GM10266 (cell line): ENCODE measurements around the gene SNCB.

ENCODE experiments used
- DNase-seq: peaks from one replicate; pipeline ENCODE4 v3.0.0; 2012; ENCODE audit errors: extremely low spot score
- TF ChIP-seq, protein P1 (sequence below): IDR thresholded peaks from 2 replicates; pipeline ENCODE4 v1.5.1; 2012; ENCODE audit warnings: mild to moderate bottlenecking, low read depth; ENCODE audit not compliant: control insufficient read depth, insufficient read depth; ENCODE audit errors: missing control alignments

The SNCB gene

DNA sequence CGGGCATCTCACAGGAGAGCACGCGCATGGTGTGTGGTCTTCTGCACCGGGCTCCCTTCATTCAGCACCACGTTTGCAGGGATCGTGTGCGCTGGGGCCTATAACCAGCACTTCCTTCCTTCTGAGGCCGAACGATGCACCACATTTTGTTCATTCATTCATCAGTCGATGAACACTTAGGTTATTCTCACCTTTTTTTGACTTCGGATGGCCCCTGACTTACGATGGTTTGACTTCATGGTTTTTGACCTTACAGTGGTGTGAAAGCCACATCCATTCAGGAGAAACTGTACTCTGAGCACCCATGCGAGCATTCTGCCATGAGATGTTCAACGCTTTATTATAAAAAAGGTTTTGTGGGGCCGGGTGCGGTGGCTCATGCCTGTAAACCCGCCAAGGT lies 44.5 kb upstream of the SNCB start:
- no peak for DNase-seq
- TF ChIP-seq, protein P1, sequence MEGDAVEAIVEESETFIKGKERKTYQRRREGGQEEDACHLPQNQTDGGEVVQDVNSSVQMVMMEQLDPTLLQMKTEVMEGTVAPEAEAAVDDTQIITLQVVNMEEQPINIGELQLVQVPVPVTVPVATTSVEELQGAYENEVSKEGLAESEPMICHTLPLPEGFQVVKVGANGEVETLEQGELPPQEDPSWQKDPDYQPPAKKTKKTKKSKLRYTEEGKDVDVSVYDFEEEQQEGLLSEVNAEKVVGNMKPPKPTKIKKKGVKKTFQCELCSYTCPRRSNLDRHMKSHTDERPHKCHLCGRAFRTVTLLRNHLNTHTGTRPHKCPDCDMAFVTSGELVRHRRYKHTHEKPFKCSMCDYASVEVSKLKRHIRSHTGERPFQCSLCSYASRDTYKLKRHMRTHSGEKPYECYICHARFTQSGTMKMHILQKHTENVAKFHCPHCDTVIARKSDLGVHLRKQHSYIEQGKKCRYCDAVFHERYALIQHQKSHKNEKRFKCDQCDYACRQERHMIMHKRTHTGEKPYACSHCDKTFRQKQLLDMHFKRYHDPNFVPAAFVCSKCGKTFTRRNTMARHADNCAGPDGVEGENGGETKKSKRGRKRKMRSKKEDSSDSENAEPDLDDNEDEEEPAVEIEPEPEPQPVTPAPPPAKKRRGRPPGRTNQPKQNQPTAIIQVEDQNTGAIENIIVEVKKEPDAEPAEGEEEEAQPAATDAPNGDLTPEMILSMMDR: no peak

DNA sequence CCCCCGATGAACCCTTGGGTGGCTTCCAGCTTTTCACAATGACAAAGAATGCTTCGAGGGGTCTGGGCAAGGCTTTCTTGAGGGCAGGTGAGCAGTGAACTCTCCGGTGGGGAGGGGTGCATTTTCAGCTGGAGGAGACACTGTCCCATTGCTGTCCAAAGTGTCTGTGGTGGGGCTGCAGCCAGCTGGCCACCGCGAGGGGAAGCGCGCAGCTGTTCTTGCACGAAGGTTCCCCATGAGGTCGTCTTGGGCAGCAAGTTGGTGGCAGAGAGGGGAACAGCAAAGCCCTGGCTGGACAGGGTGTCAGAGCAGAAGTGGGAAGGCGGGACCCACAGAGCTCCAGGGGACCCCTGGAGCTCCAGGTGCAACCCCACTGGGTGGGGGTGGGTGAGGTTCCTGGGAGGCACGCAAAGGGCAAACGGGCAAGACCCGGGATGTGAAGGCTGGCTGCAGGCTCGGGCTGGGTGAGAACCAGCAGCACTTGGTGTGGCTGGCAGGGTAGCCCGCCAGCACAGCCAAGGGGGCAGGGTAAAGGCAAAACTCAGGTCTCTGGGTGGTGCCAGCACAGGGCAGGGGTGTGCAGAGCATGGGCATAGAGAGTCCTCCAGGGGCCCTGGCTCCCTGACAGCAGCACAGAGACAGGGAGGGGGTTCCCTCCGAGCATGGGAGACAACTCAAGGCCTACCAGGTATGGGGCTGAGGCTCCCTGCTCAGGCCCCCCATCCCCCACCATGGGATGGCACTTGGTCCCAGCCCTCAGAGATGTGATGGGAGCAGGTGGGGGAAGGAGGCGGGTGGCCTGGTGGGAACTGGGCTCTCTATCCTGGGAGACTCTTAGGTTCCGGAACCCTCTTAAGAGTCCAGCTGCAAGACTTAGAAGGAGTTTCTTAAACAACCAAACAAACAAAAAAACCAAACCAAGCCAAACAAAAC lies 43.6 kb upstream of the SNCB start:
- no peak for DNase-seq
- TF ChIP-seq, protein P1: no peak

DNA sequence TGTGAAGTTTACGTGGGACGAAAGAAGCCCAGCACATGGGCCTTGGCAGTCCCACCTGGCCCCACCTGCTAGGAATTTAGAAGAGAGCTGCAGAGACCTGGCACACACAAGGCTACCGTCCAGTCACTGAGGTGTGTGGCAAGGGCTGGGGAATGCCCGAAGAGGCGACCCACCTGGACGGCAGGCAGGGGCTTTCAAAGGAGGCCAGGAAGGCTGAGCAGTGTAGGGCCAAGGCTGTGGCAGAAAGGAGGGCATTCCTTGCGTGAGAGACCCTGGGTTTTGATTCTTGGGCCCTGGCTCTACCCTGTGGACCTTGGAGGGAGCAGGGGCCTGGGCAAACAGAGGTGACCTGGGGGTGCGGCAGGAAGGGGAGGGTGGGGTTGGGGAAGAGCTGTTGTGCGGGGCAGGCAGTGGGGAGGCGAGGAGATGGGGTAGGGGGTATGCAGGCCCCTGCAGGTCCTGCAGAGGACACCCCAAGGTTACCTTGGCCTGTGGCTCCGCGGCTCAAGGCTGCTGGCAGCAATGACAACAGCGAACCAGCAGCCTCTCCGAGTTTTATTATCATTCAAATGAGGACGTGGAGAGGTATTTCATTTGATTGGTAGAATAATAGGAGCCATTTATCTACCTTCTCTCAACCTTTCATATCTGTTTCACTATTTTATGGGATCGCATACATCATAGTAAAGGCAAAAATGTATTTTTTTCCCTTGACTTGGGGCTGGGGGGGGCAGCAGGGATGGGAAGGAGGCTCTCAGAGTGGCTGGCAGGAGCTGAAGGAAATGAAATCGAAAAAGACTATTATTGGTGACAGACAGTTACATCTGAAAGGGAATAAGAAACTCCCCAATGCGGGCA lies 41.8 kb upstream of the SNCB start:
- TF ChIP-seq, protein P1: no peak
- DNase-seq: no peak

DNA sequence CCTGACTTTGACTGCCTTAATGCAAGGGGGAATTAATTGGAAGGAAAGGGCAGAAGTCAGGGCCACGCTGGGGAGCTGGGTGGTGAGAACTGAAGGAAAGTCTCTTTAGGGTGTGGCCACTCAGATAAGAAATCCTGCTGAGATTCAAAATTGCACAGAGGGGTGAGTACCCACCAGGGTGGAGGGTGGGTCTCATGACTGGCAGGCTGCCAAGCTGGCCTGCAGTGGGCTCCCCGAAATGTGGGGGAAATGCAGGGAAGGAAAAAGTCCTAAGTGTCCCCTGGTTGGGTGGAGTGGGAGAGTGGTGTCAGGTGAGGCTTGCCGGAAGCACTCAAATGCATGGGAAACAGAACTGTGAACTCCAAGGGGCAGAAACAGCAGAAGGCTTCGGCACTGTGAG lies 41.1 kb upstream of the SNCB start:
- TF ChIP-seq, protein P1: no peak
- no peak for DNase-seq

DNA sequence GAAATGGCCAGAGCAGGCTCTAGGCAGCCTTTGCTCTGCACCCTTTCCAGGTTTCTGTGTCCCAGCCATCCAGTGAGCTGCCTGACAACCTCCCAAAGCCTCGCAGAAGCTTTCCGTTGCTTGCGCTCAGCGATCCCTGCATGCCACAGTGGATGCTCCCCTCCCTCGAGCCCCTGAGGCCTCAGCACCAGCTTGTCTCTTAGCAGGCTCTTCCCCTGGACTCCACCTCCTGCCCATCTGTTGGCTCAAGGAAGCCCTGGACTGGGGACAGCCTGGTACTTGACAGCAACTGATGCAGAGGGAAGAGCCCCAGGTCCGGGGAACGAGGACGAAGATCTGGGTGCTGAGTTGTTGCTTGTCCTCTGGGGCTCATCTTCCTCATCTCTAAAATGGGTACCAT lies 40.1 kb upstream of the SNCB start:
- DNase-seq: no peak
- TF ChIP-seq, protein P1: no peak

DNA sequence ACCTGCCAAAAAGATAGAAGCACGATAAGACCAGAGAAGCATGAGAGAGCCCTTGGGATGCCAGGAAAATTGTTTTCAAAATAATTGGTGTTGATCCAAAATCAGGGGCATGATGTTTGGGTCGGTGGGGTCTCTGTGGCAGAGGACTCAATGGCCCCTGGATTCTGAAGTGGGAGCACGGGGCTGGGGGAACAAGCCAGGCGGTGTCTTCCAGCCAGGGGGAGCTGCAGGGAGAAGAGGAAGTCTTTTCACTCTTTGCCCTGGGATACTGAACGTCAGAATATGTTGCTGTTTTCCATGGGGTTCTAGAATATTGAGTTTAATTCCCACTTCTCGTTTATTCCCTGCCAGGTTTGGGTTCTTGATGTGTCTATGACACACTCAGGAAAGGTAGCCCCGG lies 37.3 kb upstream of the SNCB start:
- DNase-seq: no peak
- TF ChIP-seq, protein P1: no peak
